KBM-7 (cell line): Measurements from ENCODE around the gene C19orf25.

Experiments used
- DNase-seq: peaks from one replicate; pipeline ENCODE4 v3.0.0-alpha.2; 2015
- in situ Hi-C: fragments of 300-500 bp; cut with MboI; formaldehyde crosslinking; loops from 2 replicates; pipeline ENCODE4 v1.14.3; 2020; ENCODE audit warnings: low sequenced_read_pairs, low pct_unique_long_range_greater_than_20kb, mixed read lengths

The C19orf25 gene

DNA sequence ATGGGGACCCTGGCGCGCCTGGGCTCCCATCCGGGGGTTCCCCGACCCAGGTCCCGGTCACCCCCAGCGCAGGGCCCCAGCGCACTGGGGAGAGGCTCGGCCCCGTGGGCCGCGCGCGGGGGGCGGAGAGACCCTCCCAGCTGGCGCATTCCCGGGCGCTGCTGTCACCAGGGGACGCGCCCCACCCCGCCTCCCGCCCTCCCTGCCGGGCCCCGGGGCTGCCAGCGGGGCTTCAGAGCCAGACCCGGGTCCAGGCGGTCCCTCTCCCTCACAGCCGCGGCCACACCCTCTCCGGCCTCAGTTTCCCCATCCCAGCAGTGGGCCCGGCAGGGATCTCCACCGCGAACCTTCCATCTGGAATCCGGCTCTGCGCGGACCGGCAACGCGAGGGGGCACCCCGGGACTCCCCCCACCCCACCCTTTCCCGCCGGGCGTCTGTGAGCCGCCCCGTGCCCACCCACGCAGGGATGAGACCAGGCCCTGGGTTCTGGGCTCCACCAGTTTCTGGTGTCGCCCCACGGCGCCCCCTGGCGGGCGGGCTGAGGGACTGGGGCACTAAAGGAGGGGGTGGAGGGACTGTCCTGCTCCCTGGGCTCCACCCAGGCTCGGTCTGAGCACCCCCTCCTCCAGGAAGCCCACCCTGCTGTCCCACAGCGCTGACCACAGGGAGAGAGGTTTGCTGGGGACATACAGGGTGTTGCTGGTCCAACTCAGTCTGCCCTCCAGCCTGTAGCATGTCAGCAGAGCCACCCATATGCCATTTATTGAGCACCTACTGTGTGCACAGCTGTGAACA is 34.7 kb upstream of the C19orf25 start:
- in situ Hi-C loops, result no loop called here
- DNase-seq, result peak; percentile 60

DNA sequence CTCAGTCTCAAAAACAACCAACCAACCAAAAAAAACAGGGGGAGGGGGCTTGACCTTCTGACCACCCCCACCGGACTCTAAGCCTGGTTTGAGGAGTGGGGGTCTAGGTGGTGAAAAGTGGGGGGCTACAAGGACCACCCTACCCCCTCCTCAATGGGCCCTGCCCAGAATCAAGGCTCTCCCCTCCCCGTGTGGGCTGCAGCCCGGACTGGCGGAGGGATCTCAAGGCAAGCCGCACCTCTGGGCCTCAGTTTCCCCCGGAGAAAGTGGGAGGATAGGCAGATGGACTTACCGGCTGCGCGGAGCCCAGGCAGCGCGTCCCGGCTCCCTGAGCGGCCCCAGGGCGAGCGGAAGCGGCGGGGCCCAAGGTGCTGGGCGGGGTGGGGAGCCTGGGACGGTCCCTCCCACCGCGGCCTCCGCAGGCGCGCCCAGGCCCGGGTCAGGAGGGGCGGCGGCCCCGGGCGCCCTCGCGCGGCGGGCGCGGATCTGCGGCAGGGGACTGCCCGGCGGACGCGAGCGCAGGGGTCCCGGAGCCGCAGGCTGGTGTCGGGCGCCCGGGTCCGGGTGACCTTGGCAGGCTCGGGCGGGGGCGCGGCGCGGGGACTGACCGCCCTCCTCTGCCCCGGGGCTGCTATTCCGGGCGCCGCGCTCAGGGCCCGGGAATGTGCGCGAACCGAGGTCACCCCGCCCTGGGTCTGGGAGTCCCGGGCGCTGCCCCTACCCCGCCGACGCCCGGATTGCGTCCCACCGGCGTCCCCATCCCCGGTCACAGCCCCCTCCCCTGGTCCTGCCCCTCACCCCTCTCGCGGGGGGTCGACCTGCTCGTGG is 33.9 kb upstream of the C19orf25 start, which contains the start of gene ADAMTSL5:
ADAMTSL5 (minus strand) TSS at position 349 of the 828 bp plus-strand sequence. CDS start 2,076 bp downstream, outside the sequence.
- in situ Hi-C loops, result no loop called here
- DNase-seq, result peak; percentile 43

DNA sequence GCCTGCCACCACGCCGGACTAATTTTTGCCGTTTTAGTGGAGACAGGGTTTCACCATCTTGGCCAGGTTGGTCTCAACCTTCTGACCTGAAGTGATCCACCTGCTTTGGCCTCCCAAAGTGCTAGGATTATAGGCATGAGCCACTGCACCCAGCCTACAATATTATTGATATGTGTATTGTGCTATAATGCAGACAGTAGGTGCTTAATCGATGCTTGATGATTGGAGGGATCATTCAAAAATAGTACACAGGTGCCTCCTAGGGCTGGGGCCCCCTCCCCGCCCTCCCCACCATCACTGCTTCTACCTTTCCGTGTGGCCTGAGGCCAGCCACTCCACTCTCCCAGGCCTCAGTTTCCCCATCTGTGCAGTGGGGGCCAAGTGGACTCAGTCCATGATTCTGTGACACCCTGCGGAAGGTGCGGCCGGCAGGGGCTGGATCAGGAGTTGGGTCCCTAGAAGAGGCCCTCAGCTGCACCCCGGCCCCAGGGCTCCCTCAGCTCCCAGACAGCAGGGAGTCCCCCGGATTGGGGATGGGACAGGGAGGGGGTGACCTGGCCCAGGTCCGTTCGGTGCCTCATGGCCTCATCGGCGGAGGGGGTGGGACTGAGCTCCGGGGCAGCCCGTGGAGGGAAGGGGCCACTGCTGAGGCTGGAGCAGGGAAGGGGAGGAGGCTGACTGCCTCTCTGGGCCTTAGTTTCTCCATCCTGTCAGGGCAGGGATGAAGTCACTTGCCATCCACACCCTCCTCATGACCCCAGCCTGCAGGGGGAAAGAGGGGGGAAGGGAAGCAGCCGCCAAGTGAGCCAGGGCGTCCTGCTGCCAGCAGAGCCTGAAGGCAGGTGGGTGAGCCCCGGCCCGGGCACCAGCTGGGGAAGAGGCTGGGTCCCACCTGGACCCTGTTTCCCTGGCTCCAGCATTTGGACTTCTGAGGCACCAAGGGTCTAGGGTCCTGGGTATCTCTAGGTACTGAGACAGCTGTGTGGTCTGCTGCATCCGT is 32.6 kb upstream of the C19orf25 start:
- in situ Hi-C loops, result no loop called here
- DNase-seq, result no peak

DNA sequence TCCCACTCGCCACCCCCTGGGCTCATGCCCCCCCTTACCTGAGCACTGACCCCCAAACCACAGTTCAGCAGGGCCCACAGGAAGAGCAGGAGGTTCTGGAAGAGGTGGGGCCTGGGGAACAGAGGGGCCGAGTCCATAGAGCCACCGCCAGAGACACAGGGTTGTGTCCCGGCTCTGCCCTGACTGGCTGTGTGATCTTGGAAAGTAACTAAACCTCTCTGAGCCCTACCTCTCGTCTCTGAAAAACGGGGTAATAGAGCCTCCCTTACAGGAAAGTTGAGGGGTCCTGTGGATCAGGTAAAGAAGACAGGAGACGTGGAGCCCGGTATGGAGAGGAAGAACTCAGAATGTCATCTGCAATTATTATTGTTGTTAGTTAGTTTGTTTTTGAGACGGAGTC is 31.8 kb upstream of the C19orf25 start:
- in situ Hi-C loops, result no loop called here
- DNase-seq, result no peak

DNA sequence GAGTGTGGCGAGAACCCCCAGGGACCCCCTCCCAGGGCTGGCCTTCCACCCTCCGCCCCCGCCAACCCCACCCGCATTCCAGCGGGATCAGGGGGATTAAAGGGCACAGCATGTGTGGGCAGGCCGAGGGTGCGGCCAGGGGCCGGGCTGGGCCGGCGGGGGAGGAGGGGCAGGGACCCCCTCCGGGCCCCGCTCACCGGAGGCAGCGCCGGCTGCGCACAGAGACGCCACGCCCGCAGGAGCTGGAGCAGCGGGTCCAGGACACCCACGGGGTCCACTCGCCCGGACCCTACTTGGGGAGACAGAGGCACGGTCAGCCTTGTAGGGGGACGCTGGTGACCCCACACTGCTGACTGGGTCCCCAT is 31.4 kb upstream of the C19orf25 start:
- no peak for DNase-seq
- in situ Hi-C loops, result no loop called here

DNA sequence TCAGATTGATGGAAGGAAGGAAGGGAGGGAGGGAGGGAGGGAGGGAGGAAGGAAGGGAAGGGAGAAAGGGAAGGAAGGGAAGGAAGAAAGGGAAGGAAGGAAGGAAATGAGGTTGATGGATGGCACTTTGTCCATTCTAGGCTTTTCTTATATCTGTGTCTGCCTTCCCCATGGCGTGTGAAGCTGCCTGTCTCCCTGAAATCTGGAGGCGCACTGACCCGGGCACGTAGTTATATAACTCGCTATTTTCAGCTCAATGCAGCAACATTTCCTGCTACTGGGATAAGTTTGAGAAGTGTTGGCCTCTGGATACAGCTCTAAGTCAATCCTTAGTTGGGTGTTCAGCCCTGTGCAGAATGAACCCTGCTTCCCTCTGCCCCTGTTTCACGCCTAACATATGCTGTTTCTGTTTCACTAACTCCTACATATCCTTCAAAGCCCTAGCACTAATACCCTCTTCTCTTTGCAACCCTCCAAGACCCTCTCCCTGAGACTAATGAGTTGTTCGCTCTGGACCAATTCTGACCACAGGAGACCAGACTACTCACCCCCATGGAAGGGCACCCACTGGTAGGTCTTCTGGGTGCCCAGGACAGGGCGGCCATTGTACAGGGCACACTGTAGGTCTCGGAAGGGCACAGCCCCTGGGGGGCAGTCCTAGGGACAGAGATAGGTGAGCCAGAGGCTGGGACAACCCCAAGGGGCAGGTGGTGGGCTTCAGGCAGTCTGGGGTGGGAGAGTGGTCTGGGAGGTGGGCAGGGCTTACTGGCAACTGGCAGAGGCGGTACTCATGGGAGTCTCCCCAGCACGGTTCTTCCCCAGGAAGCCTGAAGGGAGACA is 30.8 kb upstream of the C19orf25 start:
- in situ Hi-C loops, result no loop called here
- no peak for DNase-seq

DNA sequence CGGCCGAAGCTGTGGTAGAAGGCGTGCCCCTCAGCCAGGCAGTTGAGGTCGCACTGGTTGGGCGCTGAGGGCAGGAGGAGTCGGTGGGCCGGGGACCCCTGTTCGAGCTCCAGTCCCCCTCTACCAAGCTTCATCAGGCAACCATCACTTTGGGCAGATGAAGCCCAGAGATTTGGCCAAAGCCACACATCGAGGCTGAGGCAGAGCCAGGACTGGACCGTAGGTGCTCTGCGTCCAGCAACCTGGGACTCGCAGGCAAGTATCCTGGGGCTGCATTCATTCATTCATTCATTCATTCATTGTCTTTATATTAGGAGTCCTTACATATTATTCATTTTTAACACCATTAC is 29.5 kb upstream of the C19orf25 start:
- in situ Hi-C loops, result no loop called here
- peak; percentile 63 for DNase-seq

DNA sequence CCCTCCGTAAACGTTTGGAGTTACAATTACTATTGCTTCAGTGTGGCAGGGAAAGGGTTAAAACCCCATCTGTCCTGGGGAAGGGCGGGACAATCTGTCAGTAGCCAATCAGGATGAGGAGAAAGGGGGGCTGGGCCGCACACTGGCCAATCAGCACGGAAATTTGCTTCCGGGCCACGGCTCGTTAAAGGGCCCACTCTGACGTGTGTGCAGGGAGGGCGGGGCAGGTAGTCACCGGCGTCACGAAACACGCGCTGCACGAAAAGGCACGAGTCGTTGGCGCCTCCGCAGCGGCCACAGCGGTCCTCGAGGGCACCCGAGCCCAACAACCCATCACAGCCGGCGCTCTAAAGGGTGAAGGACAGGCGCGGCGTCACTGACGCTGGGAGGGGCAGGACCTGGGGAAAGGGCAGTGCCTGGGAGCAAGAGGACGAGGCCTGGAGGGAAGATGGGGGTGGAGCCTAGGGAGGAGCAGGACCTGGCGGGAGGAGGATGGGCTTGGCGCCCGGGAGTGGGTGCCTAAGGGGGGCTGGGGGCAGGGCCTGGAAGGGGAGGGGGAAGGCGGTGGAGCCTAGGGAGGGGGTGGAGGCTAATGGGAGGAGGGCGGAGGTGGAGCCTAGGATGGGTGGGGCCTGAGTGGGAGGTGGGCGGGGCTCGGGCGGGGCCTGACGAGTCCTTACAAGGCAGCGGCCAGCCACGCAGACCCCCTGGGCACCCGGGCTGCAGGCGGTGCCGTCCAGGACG is 28.9 kb upstream of the C19orf25 start:
- in situ Hi-C loops, result no loop called here
- DNase-seq, result peak; percentile 97

DNA sequence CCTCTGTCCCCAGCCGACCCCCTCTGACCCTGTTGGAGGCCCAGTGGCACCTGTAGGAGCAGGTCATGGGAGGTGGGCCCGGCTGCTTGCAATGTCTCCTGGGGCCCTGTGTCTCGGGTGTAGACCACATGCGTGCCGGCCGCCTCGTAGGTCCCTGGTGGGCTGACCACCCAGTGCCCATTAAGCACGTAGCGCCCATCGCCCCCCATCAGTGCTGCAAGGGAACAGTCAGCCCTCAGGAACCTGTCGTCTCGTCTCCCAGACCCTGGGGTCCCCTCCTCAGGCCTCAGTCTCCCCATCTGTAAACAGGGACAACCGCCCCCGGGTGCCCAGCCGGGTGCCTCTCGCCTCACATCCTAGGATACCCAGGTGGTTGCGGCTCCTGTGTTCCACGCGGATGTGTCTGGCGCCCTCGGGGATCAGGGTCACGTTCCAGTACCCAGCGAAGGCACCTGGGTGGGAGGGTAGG is 28.2 kb upstream of the C19orf25 start:
- in situ Hi-C loops, result no loop called here
- no peak for DNase-seq

DNA sequence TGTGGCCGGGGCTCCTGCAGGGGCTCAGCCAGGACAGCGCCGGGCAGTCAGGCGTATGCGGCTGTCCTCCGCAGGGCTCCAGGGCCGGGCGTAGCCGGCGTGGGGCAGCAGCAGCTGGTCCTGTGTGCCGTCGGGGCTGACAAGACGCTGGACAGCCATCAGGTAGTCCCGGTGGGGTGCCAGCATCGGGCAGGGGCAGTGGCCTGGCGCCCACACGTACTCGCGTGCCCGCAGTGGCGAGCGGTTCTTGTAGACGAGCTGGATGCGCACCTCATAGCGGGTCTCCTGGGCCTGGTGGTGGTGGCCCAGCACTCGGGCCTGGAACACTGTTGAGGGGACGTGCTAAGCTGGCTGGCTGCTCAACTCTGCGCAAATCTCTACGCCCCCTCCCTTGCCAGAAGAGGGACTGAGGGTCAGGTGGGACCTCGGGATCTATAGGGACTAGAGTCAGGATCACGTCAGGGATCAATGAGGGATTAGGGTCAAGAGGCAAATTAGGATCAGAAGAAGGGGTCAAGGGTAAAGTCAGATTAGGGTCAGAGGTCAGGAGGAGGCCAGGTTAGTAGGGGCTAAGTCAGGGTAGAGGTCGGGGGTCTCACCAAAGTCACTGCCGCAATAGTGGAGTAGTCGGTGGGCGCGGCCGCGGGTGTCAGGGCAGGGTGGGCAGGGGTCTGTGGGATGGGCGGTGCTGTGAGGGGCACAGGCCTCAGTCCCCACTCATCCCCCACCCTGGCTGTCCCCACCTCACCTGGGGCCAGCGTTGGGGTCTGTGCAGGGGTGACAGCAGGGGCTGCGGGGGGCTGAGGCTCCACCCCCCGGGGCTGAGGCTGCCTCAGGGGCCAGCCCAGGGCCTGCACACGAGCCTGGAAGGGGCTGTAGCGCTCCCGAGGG is 27.2 kb upstream of the C19orf25 start:
- DNase-seq, result no peak
- in situ Hi-C loops, result no loop called here

DNA sequence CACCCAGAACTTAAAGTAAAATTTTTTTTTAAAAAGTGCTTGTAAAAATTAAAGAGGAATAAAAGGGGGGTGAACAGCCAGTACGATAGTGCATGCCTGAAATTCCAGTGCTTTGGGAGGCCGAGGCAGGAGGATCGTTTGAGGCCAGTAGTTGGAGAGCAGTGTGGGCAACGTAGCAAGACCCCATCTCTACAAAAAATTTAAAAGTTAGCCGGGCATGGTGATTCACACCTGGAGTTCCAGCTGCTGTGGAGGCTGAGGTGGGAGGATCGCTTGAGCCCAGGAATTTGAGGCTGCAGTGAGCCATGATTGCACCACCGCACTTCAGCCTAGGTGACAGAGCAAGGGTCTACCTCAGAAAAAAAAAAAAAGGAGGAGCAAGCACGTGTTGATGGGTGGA is 26.0 kb upstream of the C19orf25 start:
- in situ Hi-C loops, result no loop called here
- no peak for DNase-seq

DNA sequence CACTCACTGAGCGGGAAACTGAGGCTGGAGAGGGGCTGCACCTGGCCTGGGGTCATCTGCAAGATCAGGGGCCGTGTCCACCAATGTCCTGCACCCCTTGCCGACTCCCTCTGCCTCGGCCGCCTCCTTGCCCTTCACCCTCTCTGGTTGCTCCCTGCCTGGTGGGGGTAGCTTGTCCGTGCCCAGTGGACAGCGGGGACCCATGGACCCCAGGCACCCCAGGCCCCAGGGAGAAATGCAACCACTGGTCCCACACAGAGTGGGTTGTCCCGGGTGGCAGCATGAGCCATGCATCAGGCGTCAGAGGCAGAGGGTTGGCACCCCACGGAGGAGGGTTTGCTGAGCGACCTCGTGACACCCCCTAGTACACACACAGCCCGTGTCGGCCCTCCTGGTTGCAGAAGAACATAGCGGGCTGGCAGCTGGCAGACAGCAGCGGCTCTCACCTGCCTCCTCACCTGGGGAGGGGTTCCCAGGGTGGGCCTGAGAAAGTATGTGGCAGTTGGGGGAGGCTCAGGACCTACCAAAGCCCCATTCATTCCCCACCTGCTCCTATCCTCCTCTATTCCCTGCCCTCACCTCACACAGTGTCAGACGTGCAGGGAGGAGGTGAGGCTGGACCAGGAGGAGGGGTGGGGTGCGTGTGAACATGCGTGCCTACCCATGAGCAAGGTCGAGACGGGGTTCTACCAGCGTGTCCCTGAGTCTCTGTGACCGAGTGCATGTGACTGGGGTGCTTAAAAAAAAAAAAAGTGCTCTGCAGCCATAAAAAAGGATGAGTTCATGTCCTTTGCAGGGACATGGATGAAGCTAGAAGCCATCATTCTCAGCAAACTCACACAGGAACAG is 25.1 kb upstream of the C19orf25 start:
- in situ Hi-C loops, result no loop called here

DNA sequence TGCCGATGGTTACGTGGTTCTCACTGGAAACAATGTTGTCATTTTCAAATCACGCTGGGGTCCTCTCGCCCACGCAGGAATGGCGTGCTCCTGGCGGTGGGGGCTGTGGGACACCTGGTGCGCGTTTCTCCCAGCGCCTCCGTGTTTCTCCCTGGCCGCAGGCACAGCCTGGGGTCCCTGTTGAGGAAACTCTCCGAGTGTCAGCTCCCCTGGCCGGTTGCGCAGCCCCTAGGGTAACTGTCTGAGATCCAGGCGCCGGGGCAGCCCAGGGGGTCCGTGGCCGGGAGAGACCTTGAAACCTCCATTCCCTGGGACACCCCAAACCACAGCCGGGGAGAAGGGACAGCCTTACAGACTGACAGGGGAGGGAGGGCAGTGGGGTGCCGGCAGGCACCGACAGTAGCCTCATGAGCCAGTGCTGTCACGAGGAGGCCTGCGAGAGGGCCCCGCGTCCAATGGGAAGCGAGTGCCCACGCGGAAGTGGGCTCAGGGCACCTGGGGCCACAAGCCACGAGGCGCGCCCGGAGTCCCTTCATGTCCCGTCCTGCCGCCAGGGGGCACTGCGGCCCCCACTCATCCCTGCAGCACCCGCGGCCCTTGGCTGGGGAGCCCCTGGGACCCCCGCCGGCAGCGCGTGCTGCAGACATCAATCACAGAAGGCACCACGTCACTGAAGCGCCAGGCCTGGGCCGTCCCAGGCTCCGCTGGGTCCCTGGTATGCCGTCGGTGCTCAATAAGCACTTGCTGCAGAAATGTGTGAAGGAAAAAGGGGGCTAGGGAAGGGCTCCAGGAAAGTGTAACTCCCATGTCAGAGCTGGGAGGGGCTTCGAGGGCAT is 24.3 kb upstream of the C19orf25 start:
- in situ Hi-C loops, result no loop called here
- DNase-seq, result peak; percentile 84

More for the DNA sequence above, 25.1 kb upstream of the C19orf25 start:
- DNase-seq, result no peak

DNA sequence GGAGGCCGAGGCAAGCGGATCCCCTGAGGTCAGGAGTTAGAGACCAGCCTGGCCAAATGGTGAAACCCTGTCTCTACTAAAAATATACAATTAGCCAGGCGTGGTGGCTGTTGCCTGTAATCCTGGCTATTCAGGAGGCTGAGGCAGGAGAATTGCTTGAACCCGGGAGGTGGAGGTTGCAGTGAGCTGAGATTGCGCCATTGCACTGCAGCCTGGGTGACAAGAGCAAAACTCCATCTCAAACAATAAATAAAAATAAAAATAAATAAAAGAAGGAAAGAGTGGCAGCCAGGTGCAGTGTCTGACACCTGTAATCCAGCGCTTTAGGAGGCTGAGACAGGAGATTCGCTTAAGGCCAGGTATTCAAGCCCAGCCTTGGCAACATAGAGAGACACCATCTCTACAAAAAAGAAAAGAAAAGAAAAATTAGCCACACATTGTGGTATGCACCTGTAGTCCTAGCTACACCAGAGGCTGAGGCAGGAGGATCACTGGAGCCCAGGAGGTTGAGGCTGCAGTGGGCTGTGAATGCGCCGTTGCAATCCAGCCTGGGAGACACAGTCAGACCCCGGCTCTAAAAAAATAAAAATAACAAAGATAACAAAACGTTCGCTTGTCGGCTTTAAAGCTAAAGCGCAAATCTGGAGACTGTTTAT is 23.5 kb upstream of the C19orf25 start:
- no peak for DNase-seq
- in situ Hi-C loops, result no loop called here

DNA sequence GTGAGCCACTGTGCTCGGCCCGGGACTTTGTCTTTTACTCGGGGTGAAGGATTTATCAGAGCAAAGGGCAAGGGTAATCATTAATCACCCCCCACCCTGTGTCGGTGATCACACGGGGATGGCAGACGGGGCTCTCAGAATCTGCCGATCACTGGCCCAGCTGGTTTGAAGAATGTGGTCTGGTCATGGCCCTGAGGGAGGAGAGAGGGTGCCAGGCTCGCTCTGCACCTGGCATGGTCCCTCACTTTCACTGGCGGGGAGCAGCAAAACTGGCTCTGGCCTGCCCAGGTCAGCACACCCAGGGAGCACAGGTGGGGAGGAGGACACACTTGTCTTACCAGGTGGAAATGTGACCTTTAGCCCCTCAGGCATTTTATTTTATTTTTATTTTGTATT is 22.2 kb upstream of the C19orf25 start:
- in situ Hi-C loops, result no loop called here
- DNase-seq, result no peak
